Measurements from ENCODE around the gene KRT76.

The KRT76 gene

DNA sequence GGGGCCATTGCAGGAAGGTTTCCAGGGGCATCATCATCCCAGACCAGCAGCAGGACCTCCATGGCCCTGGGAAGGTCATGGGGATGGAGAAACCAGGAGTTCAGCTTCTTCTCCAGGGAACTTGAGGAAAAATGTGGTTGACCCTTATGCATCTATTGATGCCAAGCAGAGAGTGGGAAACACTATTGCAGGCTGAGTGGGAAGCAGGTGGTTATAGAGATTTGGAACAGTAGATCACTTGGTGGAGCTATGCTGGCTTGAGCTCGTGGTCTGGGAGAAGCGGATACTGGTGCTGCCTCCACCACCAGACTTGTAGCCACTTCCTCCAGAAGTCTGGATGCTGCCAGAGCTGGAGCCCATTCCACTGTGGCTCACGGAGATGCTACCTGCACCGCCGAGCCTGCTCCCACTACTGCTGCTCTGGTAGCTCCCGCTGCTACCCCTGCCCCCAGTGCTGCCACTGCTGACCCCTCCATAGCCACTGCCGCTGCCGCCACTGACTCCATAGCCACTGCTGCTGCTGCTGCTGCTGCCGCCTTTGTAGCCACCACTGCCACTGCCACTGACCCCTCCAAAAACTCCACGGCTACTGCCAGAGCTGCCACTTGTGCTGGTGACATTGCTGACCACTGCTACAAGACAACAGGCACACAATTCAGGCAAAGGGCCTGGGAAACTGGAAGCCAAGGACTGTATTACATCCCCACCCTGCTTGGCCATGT is 8.5 kb downstream of the KRT76 start:
- no peaks in the 10 kb centered on the region for H3K79me2 ChIP-seq (ENCODE audit: insufficient read depth, low read depth)
- H4K20me1 ChIP-seq (ENCODE audit: insufficient read depth), result no peaks in the 10 kb centered on the region
- no peaks in the 10 kb centered on the region for H3K4me1 ChIP-seq (ENCODE audit: low read depth, poor library complexity, severe bottlenecking)
- peaks cover 10% of the 10 kb centered on the region; the same call in 1 of the 2 replicates for H3K27me3 ChIP-seq (ENCODE audit: insufficient read depth, low read depth)
- H3K4me3 ChIP-seq (IDR thresholded peaks at IDR 0.05; ENCODE audit: insufficient read depth, low read depth, low read length), result no peak overlapping the region
- no peak overlapping the region for H3K4me2 ChIP-seq
- no peak overlapping the region for H3K9ac ChIP-seq
- TF ChIP-seq, protein P1, sequence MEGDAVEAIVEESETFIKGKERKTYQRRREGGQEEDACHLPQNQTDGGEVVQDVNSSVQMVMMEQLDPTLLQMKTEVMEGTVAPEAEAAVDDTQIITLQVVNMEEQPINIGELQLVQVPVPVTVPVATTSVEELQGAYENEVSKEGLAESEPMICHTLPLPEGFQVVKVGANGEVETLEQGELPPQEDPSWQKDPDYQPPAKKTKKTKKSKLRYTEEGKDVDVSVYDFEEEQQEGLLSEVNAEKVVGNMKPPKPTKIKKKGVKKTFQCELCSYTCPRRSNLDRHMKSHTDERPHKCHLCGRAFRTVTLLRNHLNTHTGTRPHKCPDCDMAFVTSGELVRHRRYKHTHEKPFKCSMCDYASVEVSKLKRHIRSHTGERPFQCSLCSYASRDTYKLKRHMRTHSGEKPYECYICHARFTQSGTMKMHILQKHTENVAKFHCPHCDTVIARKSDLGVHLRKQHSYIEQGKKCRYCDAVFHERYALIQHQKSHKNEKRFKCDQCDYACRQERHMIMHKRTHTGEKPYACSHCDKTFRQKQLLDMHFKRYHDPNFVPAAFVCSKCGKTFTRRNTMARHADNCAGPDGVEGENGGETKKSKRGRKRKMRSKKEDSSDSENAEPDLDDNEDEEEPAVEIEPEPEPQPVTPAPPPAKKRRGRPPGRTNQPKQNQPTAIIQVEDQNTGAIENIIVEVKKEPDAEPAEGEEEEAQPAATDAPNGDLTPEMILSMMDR (conservative IDR thresholded peaks at IDR 0.05; ENCODE audit: low read depth, low read length), result no peak
- no peaks in the 10 kb centered on the region for H3K36me3 ChIP-seq (ENCODE audit: insufficient read depth)
- no peak overlapping the region for H2AFZ ChIP-seq (ENCODE audit: low read depth)
- no peak overlapping the region for H3K27ac ChIP-seq

DNA sequence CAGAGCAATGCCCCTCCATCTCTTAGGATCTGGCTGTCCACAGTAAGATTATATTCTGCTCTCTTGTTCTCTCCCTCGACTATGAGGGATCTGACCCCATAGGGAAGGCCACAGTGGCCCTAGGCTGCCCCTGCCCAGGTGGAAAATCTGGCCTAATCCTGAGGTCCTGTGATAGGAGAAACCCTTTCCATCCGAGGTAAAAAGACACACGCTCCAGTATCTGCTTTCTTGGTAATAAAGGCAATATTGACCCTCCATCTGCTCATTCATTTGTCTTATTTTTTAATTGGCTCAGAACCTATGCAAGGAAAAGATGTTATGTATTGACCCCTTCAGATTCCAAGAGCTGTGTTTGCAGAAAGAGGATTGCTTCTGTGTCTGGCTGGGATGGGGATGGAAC is 9.7 kb downstream of the KRT76 start:
- H3K79me2 ChIP-seq (ENCODE audit: insufficient read depth, low read depth), result no peaks in the 10 kb centered on the region
- no peaks in the 10 kb centered on the region for H3K36me3 ChIP-seq (ENCODE audit: insufficient read depth)
- no peak overlapping the region for H2AFZ ChIP-seq (ENCODE audit: low read depth)
- H3K27me3 ChIP-seq (ENCODE audit: insufficient read depth, low read depth), result peaks cover 9% of the 10 kb centered on the region; the same call in 1 of the 2 replicates
- no peak overlapping the region for H3K4me3 ChIP-seq (IDR thresholded peaks at IDR 0.05; ENCODE audit: insufficient read depth, low read depth, low read length)
- H3K4me1 ChIP-seq (ENCODE audit: low read depth, poor library complexity, severe bottlenecking), result no peaks in the 10 kb centered on the region
- TF ChIP-seq, protein P1 (conservative IDR thresholded peaks at IDR 0.05; ENCODE audit: low read depth, low read length), result no peak
- H3K27ac ChIP-seq, result no peak overlapping the region
- no peak overlapping the region for H3K4me2 ChIP-seq
- no peaks in the 10 kb centered on the region for H4K20me1 ChIP-seq (ENCODE audit: insufficient read depth)
- no peak overlapping the region for H3K9ac ChIP-seq

DNA sequence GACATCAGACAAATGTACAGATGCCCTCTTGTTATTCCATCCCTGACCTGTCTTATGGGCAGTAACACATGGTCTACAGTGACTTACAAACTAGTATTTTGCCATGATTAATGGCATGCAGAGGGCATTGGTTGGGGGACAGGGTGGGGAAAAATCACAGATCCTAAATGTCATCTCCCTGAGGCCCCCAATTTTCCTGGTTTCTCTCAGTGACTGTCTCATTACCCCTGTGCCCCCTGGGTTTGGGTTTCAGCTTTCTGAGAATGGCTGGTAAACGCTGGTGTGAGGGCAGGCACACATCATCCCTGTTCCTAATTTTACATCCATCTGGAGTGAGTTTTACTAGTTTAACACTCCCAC is 10.1 kb downstream of the KRT76 start:
- H3K4me2 ChIP-seq, result no peak overlapping the region
- H3K27me3 ChIP-seq (ENCODE audit: insufficient read depth, low read depth), result peaks cover 6% of the 10 kb centered on the region; the same call in 1 of the 2 replicates
- H3K4me3 ChIP-seq (IDR thresholded peaks at IDR 0.05; ENCODE audit: insufficient read depth, low read depth, low read length), result no peak overlapping the region
- no peaks in the 10 kb centered on the region for H3K36me3 ChIP-seq (ENCODE audit: insufficient read depth)
- no peaks in the 10 kb centered on the region for H4K20me1 ChIP-seq (ENCODE audit: insufficient read depth)
- H3K79me2 ChIP-seq (ENCODE audit: insufficient read depth, low read depth), result no peaks in the 10 kb centered on the region
- no peak overlapping the region for H3K27ac ChIP-seq
- H3K9ac ChIP-seq, result no peak overlapping the region
- H2AFZ ChIP-seq (ENCODE audit: low read depth), result no peak overlapping the region
- TF ChIP-seq, protein P1 (conservative IDR thresholded peaks at IDR 0.05; ENCODE audit: low read depth, low read length), result no peak
- H3K4me1 ChIP-seq (ENCODE audit: low read depth, poor library complexity, severe bottlenecking), result no peaks in the 10 kb centered on the region

DNA sequence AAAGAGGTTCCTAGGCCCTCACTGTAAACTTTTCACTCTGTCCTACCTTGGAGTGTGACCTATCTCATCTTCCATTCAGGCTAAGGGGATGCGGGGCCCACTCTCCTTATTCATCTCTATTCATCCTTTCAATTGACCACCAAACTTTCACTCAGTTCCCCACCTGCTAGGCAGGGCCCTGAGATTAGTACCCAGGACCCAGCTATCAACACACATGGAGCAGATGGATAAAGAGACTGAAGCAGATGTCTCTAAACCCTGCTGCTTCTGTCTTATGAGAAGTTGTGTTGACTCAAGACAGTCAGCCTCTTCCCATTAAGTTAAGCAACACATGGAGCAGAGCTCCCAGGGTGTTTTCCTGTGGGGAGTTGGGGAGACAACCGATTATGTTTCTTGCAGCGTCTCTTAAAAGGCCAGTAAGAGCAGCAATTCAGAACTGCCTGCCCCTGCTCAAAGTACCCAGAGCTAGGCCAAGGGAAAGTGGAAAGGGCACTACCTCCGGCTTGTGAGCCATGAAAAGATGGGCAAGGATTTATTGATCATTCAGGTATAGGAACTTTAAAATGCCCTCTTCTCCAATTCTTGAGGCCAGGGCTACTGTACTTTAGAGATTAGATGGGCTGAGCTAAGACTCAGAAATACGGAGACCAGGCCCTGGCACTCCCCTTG is 10.7 kb downstream of the KRT76 start:
- peaks cover 4% of the 10 kb centered on the region; the same call in 1 of the 2 replicates for H3K27me3 ChIP-seq (ENCODE audit: insufficient read depth, low read depth)
- H3K36me3 ChIP-seq (ENCODE audit: insufficient read depth), result no peaks in the 10 kb centered on the region
- no peak overlapping the region for H3K4me2 ChIP-seq
- H2AFZ ChIP-seq (ENCODE audit: low read depth), result no peak overlapping the region
- no peaks in the 10 kb centered on the region for H3K4me1 ChIP-seq (ENCODE audit: low read depth, poor library complexity, severe bottlenecking)
- H3K79me2 ChIP-seq (ENCODE audit: insufficient read depth, low read depth), result no peaks in the 10 kb centered on the region
- H3K27ac ChIP-seq, result no peak overlapping the region
- H3K9ac ChIP-seq, result no peak overlapping the region
- no peaks in the 10 kb centered on the region for H4K20me1 ChIP-seq (ENCODE audit: insufficient read depth)
- TF ChIP-seq, protein P1 (conservative IDR thresholded peaks at IDR 0.05; ENCODE audit: low read depth, low read length), result no peak
- H3K4me3 ChIP-seq (IDR thresholded peaks at IDR 0.05; ENCODE audit: insufficient read depth, low read depth, low read length), result no peak overlapping the region

All from KMS-11 (cell line).